DOHH2 (cell line): ENCODE results near the gene RP9.

Experiments used
- H3F3A ChIP-seq: fragments of 200-600 bp; sonication (generic), shearing (Covaris generic); 2 replicates; pipeline ENCODE4 v1.6.0; 2016; ENCODE audit warnings: antibody characterized with exemption, mild to moderate bottlenecking; ENCODE audit not compliant: control insufficient read depth, insufficient read depth
- H3K27ac ChIP-seq: fragments of 200-600 bp; sonication (generic); 2 replicates; pipeline ENCODE4 v1.5.1; 2014; ENCODE audit warnings: low read depth, mild to moderate bottlenecking, low read length, moderate library complexity
- H3K27me3 ChIP-seq: fragments of 200-600 bp; sonication (generic); 2 replicates; pipeline ENCODE4 v1.6.1; 2014; ENCODE audit warnings: mild to moderate bottlenecking, low read length, mixed read lengths; ENCODE audit not compliant: control insufficient read depth
- H3K36me3 ChIP-seq: fragments of 200-600 bp; sonication (generic); 2 replicates; pipeline ENCODE4 v1.6.1; 2014; ENCODE audit warnings: mild to moderate bottlenecking, low read length, moderate library complexity, mixed read lengths; ENCODE audit not compliant: control insufficient read depth
- H3K4me1 ChIP-seq: fragments of 200-600 bp; sonication (generic); 2 replicates; pipeline ENCODE4 v1.6.1; 2014; ENCODE audit warnings: mild to moderate bottlenecking, low read length, mixed read lengths; ENCODE audit not compliant: control insufficient read depth
- H3K4me2 ChIP-seq: fragments of 200-600 bp; sonication (generic); 2 replicates; pipeline ENCODE4 v1.6.0; 2014; ENCODE audit warnings: mild to moderate bottlenecking, low read length, moderate library complexity
- H3K4me3 ChIP-seq: fragments of 200-600 bp; sonication (generic); 2 replicates; pipeline ENCODE4 v1.5.1; 2014; ENCODE audit warnings: mild to moderate bottlenecking, low read length, mixed read lengths
- H3K79me2 ChIP-seq: fragments of 200-600 bp; sonication (generic); 2 replicates; pipeline ENCODE4 v1.6.1; 2014; ENCODE audit warnings: mild to moderate bottlenecking, low read length, mixed read lengths; ENCODE audit not compliant: control insufficient read depth
- H3K9me2 ChIP-seq: fragments of 200-600 bp; sonication (generic); replicated peaks from 2 replicates; pipeline ENCODE4 v1.6.1; 2014; ENCODE audit warnings: mild to moderate bottlenecking, low read length, mixed read lengths; ENCODE audit not compliant: control insufficient read depth
- H3K9me3 ChIP-seq: fragments of 200-600 bp; sonication (generic); 2 replicates; pipeline ENCODE4 v1.6.1; 2014; ENCODE audit warnings: antibody characterized with exemption, low read length, mixed read lengths; ENCODE audit not compliant: control insufficient read depth, insufficient read depth
- H4K20me1 ChIP-seq: fragments of 200-600 bp; sonication (generic); 2 replicates; pipeline ENCODE4 v1.6.0; 2014; ENCODE audit warnings: low read depth, mild to moderate bottlenecking, antibody characterized with exemption, low read length, moderate library complexity; ENCODE audit not compliant: control insufficient read depth, insufficient read depth
- CTCF ChIP-seq: fragments of 200-600 bp; sonication (generic); IDR thresholded peaks from one replicate; pipeline ENCODE4 v1.5.1; 2014; ENCODE audit warnings: antibody characterized with exemption, mild to moderate bottlenecking, low read depth, low read length; ENCODE audit not compliant: poor library complexity, severe bottlenecking
- EZH2phosphoT487 ChIP-seq: fragments of 200-600 bp; sonication (generic); IDR thresholded peaks from 2 replicates; pipeline ENCODE4 v1.6.1; 2017; ENCODE audit warnings: borderline replicate concordance, mild to moderate bottlenecking, antibody characterized with exemption, low read length, moderate library complexity, mixed read lengths

The RP9 gene

DNA sequence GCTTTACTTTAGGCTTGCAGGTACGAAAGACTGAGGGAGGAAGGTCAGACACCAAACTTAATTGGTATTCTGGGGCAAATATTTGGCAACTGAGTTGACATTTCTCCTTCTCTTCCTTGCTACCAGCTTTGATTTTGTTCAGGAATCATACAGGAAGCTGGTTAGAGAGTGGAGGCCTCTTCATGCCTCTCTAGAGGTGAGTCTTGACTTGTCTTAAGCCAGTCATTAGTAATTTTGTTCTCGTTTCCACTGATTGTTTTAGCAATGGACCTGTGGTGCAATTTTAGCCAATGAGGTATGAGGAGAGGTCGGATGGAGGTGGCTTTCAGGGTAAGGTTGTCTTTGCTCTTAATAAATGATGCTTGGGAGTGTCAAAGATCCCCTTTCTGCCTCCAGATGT, 2.4 kb upstream of the RP9 start:
- Histone ChIP-seq H3K36me3 (no peaks in the 10 kb centered on the region), H3K27ac (no peak overlapping the region), H4K20me1 (peaks cover 16% of the 10 kb centered on the region), H3K4me1 (peaks cover 26% of the 10 kb centered on the region), H3K79me2 (peaks cover 25% of the 10 kb centered on the region), H3F3A (peaks cover 9% of the 10 kb centered on the region; the same call in 1 of the 2 replicates), H3K9me3 (no peaks in the 10 kb centered on the region), H3K9me2 (no peaks in the 10 kb centered on the region), H3K27me3 (peaks cover 32% of the 10 kb centered on the region), H3K4me2 (no peak overlapping the region), H3K4me3 (no peak overlapping the region)
- TF ChIP-seq EZH2phosphoT487 (no peak), CTCF (no peak)

- Histone ChIP-seq H4K20me1 (peaks cover 20% of the 10 kb centered on the region), H3K9me3 (no peaks in the 10 kb centered on the region), H3K4me1 (peaks cover 26% of the 10 kb centered on the region), H3K27ac (no peak overlapping the region), H3K9me2 (no peaks in the 10 kb centered on the region), H3K27me3 (peaks cover 28% of the 10 kb centered on the region), H3K4me2 (peak overlapping the region; percentile 64), H3K36me3 (no peaks in the 10 kb centered on the region; the same call in 1 of the 2 replicates), H3K4me3 (peak overlapping the region; percentile 77), H3K79me2 (peaks cover 42% of the 10 kb centered on the region), H3F3A (peaks cover 9% of the 10 kb centered on the region; the same call in 1 of the 2 replicates)
- TF ChIP-seq EZH2phosphoT487: no peak
- no peak for TF ChIP-seq CTCF
Observed at GRCh38 chr7:33109758-33110238, 594 bp upstream of the RP9 start.

- peaks cover 22% of the 10 kb centered on the region for H3K27me3 ChIP-seq
- H3K4me2 ChIP-seq: peak overlapping the region; percentile 77
- H3K27ac ChIP-seq: peak overlapping the region; percentile 10
- H3K9me3 ChIP-seq: no peaks in the 10 kb centered on the region
- H3F3A ChIP-seq: peaks cover 9% of the 10 kb centered on the region; the same call in 1 of the 2 replicates
- TF ChIP-seq EZH2phosphoT487 (no peak), CTCF (peak; percentile 41)
- peak overlapping the region; percentile 72 for H3K4me3 ChIP-seq
- H3K4me1 ChIP-seq: peaks cover 26% of the 10 kb centered on the region
- peaks cover 20% of the 10 kb centered on the region for H4K20me1 ChIP-seq
- H3K79me2 ChIP-seq: peaks cover 53% of the 10 kb centered on the region
- no peaks in the 10 kb centered on the region for H3K9me2 ChIP-seq
- H3K36me3 ChIP-seq: peaks cover 2% of the 10 kb centered on the region
Observed at GRCh38 chr7:33108554-33109004, 625 bp downstream of the RP9 start.
